GM18511 (cell line): ENCODE measurements around the gene ARRB1.

Source experiments
- ATAC-seq: cut with Tn5 transposase; IDR thresholded peaks from one replicate; pipeline ENCODE4 v1.9.1; 2021; ENCODE audit warnings: mild to moderate bottlenecking, moderate library complexity; ENCODE audit not compliant: unreplicated experiment

ARRB1 gene

DNA sequence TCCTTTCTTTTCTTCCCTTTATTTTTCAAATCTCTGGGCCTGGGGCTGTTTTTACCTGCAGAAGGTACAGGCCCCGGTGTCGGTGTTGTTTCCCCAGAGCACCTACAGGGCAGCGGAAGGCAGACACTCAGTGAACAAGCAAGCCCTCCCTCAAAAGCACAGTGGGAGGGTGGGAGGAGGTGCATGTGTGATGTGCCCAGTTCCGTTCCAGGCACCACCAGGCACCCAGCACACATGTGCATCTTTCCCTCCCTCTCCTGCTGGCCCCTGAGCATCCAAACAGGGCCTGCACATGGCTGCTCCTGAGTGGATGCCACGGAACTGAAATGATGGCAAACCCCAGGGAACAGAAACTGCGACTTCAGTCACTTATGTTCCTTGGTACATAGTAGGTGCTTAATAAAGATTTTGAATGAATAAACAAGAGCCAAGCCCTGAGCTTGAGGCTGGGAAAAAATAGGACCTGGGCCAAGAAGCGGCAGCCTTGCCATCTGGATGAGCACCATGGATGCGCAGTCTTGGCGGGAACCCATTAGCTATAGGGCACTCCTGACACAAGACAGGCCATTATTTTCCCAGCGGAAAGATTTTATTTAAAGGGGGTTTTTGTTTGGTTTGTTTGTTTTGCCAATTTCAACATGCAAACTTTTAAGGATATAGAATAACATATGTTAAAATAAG is 47.8 kb downstream of the ARRB1 start:
- no peak for ATAC-seq

DNA sequence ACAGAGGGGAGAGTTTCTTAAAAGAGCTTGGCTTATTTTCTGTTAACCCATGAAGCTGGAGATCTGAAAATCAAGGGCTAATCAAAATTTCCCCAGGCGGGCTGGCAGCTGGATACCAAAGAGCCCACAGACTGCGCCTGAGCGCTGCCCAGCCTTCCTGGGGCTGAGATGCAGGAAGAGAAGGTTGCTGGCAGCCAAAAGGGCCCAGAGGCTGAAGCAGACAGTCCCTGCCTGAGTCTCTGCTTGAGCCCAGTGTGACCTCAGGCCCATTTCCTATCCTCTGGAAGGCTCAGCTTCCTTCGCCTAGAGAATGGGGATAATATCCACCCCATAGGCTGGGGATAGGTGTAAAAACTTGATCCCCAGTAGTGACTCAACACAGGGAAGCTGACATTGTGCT is 49.1 kb downstream of the ARRB1 start:
- no peak for ATAC-seq

DNA sequence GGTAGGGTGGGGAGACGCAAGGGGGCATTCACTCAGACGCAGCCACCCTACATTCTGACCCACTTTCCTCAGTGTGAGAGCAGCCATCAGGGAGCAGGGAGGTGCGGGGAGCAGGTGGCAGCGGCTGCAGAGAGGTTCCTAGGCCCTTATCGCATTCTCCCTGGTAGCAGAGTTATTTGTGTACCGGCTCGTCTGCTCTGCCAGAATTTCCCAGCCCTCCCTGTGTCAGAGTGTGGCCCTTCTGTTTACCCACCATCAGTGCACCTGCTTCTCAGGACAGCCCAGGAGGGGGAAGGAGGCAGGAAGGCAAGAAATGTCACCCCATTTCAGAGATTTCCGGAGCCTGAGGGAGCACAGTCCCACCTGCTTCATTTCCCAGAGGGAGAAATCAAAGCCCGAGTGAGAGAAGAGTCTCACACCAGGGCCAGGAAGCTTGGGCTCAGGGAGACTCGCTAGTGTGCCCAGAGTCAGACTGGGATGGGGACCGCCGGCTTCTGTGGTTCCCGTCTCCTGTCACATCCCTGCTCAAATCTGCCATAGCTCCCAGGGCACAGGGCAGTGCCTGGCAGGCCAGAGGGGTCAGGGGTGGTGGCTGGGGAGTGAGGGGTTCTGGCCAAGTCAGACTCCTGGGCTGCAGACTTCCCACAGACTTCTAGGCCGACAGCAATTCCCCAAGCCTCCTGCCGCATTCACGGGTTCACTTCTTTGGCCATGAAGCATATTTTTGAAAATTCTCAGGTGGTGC is 49.7 kb downstream of the ARRB1 start:
- no peak for ATAC-seq

DNA sequence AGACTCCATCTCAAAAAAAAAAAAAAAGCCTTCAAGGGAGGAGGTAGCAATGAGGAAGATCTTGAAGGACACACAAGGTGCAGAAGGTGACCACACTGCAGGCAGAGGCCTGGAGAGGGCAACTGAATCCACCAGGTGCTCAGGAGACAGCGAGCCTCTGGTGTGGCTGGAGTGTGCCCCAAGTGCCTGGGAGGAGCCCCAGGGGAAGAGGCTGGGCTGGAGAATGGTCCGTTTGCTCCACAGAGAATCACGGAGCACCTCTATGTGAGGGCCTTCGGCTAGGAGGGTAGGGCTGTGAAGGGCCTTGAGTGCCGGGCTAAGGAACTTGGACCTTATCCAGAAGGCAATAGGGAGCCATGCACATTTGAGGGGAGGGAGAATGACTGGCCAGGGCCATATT is 50.3 kb downstream of the ARRB1 start:
- ATAC-seq: no peak

DNA sequence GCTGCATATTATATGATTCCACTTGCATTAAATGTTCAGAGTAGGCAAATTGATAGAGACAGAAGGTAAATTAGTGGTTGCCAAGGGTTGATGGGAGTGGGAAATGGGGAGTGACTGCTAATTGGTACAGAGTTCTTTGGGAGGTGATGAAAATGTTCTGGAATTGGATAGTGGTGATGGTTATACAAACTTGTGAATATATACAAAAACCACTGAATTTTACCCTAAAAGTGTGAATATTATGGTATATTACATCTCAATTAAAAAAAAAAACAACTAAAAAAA is 52.5 kb downstream of the ARRB1 start:
- ATAC-seq: no peak

DNA sequence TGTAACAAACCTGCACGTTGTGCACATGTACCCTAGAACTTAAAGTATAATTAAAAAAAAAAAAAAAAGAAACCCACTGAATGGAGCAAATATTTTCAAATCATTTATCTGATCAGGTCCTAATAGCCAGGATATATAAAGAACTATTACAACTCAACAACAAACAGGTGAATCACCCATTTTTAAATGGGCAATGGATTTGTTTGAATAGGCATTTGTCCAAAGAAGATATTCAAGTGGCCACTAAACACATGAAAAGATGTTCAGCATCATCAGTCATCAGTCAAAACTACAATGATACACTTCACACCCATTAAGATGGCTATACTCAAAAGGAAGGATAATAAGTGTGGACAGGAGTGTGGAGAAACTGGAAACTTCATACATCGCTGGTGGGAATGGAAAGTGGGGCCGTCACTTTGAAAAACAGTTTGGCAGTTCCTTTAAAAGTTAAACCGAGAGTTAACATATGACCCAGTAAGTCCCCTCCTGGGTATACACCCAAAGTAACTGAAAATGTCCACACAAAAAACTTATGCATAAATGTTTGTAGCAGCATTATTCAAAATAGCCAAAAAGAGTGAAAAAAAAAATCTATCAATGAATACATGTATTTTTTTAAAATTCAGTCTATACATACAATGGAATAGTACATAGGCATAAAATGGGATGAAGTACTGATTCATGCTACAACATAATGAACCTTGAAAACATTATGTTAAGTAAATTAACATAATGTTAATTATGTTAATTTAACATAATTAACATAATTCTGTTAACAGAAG is 53.1 kb downstream of the ARRB1 start:
- ATAC-seq: no peak

DNA sequence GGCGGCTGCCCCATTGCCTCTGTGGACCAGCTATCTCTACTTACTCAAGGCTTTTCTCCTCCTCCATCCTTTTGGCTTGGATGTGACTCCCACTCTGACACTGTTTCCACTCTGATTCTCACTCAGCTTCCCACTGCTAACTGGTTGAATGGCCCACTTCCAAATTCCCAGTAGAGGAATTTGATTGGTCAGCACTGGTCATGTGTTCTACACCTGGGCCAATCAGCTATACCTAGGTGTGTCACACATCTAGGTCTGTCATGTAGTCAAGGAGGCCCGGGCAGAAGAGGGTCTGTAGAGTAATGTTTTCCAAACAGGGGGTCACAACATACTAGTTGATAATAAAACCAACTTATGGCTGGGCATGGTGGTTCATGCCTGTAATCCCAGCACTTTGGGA is 57.6 kb downstream of the ARRB1 start:
- no peak for ATAC-seq

DNA sequence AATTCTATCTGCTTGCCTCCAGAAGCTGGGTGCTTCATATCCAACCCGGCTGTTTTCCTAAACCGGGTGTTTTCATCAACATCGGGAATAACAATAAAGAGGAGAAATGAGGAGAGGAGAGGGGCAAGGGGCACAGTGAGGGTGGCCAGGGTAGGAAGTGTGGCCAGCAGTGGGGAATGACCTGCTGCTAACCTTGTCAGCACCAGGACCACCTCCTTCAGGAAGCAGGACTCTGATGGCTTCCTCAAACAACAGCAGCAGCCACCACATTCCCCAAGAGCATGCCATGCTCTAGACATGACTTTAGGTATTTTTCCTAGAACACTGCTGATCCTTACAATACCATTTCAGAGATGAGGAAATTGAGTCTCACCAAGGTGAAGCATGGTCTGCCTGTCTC is 58.5 kb downstream of the ARRB1 start:
- ATAC-seq: no peak

DNA sequence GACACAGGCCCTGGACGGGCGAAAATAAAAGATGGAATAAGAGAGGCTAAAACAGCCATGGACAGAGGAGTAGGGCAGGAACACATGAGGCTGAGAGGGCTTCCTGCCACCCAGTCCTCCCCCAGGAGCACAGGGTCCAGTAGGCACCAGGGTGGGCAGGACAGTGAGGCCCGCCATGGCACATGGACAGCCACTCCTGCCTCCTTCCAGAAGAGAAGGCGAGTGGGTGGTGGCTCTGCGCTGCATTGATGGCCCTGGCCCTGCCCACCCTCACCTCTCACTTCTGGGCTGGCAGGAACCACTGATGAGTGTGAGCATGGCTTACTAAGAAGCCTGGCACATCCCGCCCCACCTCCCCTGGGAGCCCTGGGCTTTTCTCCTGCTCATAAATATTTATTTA is 59.7 kb downstream of the ARRB1 start:
- ATAC-seq: no peak

DNA sequence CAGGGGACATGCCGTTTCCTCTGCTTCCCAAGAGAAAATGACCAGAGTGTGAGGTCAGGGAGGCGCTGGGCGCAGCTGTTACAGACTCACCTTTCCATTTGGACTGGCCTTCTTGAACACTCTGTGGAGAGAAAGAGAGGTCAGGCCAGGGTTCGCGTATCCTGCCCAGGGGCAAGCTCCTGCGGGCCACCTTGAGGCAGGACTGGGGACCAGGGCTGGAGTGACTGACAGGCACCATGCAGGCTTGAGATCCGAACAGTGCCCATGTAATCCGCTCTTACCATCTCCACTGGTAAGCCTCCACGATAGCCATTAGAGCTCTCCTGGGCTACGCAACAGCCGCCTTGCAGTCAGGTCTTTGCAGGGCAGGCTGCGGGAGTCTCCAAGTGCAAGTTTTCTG is 61.5 kb downstream of the ARRB1 start:
- no peak for ATAC-seq

DNA sequence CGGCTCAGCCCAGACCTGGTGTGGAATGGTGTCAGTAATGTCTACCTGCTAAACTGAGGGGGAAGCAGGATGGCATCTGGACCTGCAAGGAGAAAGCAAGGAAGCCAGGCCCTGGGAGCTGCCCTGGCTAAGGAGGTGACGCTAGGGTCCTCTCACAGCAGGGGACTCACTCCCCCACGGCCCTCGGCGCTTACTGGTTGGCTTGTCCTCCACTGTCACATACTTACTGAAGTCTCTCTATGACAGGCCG is 62.0 kb downstream of the ARRB1 start:
- no peak for ATAC-seq

DNA sequence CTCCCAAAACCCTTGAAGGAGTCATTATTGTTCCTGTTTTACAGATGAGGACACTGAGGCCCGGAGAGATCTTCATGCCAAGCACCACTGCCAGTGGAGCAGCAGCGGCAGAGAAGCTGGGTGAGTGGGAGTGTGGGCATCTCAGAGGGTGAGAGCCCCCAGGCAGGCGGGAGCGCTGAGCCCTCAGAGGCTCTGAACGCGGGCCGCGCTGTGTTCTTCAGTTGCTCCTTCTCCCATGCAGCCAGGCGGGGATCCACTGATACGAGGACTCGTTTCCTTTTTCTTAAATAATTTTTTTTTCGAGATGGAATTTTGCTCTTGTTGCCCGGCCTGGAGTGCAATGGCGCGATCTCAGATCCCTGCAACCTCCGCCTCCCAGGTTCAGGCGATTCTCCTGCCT is 63.9 kb downstream of the ARRB1 start:
- ATAC-seq: no peak

DNA sequence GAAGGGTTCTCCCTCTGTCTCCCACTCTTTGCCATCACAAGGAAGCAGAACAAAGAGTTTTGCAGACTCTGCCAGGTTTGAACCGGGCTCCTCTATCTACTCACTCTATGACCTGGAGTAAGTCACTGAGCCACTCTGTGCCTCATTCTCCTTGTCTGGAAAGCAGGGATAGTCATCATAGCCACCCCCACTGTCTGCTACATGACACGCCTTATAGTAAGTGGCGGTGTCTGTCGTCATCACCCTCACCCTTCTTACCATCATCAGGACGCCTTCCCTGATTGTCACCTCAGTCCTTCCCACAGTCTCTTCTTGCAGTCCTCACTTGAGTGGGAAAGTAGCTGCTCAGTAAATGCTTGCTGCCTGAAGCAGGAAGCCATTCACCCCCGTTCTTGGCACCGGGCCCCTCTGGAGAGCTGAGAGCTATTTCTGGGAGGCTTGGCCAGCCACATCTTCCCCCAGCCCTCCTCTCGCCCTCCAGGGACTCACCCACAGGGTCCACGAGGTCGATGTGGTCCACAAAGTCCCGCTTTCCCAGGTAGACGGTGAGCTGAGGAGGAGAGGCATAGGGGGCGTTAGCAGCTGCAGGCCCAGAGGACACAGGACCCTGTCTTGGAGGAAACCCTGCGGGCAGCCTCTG is 64.5 kb downstream of the ARRB1 start:
- ATAC-seq: no peak

DNA sequence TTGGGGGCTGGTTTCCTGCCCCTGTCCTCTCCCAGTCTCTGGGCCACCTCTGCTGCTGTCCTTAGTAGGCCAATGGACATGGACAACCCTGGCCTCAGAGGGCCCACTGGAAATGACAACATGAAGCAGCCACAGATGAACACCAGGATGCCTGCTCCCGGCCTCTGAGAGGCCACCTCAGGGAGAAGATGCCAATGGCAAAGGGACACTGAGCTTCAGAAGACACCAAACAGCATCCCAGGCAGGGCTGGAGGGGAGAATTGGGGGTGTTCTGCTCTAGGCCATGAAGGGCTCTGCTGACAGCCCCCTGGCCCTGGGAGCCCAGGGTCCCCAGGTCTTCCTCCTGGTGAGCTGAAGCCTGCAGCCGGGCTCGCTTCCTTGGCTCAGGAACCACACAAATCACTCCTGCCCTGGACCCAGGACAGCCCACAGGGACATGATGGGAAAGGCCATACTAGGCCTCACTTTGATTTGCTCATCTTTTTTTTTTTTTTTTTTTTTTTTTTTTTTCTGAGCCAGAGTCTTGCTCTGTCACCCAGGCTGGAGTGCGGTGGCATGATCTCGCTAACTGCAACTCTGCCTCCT is 65.6 kb downstream of the ARRB1 start:
- no peak for ATAC-seq

DNA sequence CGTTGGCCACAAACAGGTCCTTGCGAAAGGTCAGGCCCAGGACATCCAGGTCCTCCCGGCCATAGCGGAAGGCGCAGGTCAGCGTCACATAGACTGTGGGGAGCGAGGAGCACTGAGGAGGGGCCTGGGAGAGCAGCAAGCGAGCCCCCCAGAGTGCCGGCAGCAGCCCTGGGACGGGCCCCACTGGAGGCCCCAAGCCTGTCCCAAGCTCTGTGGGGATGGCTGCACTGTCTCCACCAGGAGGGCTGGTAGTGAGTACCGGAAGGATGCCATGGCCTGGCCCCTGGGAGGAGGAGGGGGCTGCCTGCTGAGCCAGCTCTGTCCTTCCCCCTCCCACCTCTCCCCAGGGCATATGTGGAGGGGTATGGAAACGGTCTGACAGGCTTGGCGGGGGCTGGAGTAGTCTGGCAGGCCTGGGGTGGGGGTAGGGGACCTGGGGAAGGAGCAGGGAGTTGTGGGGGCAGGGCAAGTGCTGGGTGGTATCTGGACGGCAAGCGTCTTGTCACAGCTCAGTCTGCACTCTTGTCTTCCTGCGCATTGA is 68.0 kb downstream of the ARRB1 start:
- no peak for ATAC-seq

DNA sequence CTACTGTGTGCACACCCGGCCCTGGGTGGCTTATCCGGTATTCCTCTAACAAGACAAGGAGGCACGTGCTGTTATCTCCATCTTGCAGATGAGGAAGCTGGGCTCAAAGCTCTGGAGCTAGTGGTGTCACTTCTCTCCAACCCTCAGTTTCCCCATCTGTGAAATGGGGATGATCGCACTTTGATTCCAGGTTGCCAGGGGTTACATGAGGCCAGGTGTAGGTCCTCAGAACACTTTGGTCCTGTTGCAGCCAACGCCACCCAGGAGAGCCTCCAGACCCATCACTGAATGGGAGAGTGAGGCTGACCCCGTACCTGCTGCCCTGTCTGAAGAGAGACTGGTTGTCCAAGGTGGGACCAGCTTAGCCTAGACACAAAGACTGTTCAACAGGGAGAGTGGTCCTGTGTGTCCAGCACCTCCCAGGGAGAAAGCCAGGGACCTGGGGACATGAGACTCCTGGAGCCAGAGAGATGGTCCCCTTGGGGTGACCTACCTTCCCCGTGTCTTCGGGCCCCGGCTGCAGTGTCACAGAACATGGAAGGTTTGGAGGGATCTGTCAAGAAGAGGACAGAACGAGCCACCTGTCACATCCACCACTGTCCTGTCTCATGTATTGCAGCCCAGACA is 69.9 kb downstream of the ARRB1 start:
- no peak for ATAC-seq

DNA sequence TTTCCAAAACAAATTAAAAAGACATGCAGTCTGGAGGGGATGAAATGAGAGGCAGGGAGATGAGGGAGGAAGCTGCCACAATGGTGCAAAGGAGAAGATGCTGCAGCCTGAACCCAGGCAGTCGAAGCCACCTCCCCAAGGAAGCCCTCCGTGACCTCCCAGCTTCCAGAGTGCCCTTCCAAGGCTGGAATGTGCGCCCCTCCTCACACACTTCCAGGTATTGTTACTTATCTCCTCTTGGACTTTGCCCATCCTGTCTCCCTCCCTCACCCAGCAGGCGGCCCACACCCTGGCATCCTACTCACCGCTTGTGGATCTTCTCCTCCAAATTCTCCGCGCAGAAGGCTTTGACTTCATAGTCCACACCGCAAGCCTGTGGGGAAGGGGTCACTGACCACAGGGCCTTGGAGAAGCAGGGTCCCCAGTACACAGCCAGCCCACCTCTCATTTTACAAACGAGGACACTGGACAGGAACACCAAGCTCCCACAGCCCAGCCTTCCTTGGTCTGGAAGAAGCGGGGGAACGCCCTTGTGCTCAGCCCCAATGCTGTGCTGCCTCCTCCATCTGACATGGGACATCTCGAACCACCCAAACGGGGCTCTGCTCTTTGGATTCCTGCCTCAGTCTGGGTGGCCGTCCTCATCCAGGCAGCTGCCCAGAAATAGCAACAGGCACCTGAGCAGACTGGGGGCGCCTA is 70.5 kb downstream of the ARRB1 start:
- no peak for ATAC-seq

DNA sequence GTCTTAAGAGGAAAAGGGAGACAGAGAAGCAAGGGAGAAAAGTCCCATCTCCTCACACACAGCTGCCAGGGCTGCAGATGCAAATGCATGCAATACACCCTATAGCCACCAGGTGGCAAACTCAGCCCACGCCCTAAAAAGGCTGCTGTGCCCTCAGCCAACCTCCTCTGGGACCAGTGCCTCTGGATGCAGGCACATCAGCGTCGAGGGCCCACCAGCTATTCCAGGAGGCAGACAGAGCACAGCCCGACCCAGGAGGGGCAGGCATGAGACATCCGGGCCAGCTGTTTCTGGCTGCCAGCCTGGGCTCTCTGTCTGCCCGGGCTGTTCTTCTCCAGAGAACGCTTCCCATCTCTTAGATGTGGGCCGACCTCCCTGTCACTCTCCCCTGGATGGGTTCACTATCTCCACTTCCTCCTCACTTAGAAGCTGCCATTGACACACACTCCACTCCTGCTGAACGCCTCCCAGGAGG is 71.2 kb downstream of the ARRB1 start:
- peak; percentile 48 for ATAC-seq

DNA sequence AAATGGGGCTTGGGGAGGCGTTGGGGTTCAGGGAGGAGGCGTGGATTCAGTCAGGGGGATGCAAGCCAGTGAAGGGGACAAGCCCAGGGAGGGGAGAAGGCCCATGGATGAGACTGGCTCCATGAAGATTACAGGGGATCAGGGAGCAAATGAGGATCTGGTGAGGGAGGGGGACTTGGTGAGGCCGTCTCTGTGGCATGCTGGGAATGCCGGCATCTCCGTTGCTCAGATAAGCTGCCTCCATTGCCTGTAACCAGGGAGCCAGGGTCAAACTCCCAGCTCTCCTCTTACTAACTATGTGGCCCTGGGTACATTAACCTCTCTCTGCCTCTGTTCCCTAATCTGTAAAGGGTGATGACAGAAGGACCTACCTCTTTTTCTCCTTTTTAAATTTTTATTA is 72.2 kb downstream of the ARRB1 start:
- ATAC-seq: no peak
